ENCODE measurements around the gene CEP44.

Gene CEP44, protein sequence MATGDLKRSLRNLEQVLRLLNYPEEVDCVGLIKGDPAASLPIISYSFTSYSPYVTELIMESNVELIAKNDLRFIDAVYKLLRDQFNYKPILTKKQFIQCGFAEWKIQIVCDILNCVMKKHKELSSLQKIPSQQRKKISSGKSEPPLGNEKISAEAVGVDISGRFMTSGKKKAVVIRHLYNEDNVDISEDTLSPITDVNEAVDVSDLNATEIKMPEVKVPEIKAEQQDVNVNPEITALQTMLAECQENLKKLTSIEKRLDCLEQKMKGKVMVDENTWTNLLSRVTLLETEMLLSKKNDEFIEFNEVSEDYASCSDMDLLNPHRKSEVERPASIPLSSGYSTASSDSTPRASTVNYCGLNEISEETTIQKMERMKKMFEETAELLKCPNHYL
- total RNA-seq, result 12.8 to 44.9 (median 21.6) reads per million in 9 experiments

- peaks cover 36 to 52% of the 10 kb centered on the region in 2 donors for H3K4me1 Mint-ChIP-seq (ENCODE audit: low read depth in 2 of 2)
- no peaks in the 10 kb centered on the region for H3K27me3 Mint-ChIP-seq
- peaks cover 19% of the 10 kb centered on the region for H3K36me3 Mint-ChIP-seq (ENCODE audit: insufficient read depth)
- H3K27ac Mint-ChIP-seq, result peak within 1 kb of the TSS; percentile 100
- ATAC-seq (replicated peaks) (peak; percentile 65), DNase-seq (peak; percentile 55 to 71 (median 64))
- H3K4me3 Mint-ChIP-seq, result peak within 1 kb of the TSS; percentile 99
- H3K9me3 Mint-ChIP-seq, result no peaks in the 10 kb centered on the region
These were observed at the start of gene CEP44, which contains the start of gene FBXO8 for GRCh38 chr4:174283507-174284471. CEP44 (plus strand) TSS chr4:174283911; CDS start chr4:174299122, 15,211 bp downstream. FBXO8 (minus strand) TSS chr4:174283667; CDS start chr4:174263092, 20,575 bp downstream.

DNA sequence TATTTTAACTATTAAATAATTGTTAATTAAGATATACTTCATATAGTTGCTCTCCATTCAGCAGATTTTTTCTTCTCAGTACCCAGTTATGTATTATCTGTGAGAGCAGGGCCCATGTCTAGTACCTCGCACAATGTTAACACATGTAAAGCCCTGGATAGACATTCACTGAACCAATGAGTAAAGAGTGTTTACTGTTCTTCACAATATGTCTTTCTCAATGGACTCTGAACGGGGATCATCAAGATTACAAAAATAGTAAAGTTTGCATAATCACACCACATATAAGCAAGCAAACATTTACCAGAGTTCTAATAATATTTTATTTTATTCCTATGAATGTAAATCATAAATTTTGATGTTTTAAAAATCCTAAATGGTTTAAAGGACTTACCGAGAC, 47.4 kb upstream of the CEP44 start:
- Mint-ChIP-seq H3K27me3 (no peaks in the 10 kb centered on the region), H3K36me3 (ENCODE audit: insufficient read depth) (peaks cover 31% of the 10 kb centered on the region), H3K4me3 (no peak overlapping the region)

DNA sequence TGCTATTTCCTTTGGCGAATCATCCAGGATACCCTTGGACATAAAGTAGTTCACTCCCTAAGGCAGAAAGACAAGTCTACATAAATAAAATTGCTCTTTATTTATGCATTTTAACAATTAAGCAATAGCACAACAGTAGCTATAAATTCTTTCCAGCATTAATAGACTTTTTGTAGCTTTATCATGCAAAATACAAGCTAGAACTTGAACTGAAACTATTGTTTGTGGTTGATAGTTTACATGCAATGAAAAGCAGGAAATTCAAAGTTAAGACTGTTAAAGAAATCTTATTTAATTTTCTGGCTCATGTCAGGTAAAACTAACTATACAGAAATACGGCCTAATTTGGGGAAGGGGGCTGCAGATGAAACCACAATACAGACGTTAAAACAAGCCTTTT, 42.5 kb upstream of the CEP44 start:
- H3K4me1 Mint-ChIP-seq (ENCODE audit: low read depth in 2 of 2), result no peaks in the 10 kb centered on the region
- no peaks in the 10 kb centered on the region for H3K9me3 Mint-ChIP-seq
- H3K27me3 Mint-ChIP-seq, result no peaks in the 10 kb centered on the region
- DNase-seq, result no peak
- no peak overlapping the region for H3K27ac Mint-ChIP-seq
- H3K36me3 Mint-ChIP-seq (ENCODE audit: insufficient read depth), result peaks cover 24% of the 10 kb centered on the region
- ATAC-seq (replicated peaks), result no peak
- no peak overlapping the region for H3K4me3 Mint-ChIP-seq

More for the DNA sequence above, 47.4 kb upstream of the CEP44 start:
- Mint-ChIP-seq H3K9me3 (no peaks in the 10 kb centered on the region), H3K27ac (no peak overlapping the region), H3K4me1 (ENCODE audit: low read depth in 2 of 2) (no peaks in the 10 kb centered on the region)
- no peak for ATAC-seq (replicated peaks)
- DNase-seq, result no peak

- Mint-ChIP-seq H3K27ac (no peak overlapping the region), H3K4me3 (no peak overlapping the region), H3K36me3 (ENCODE audit: insufficient read depth) (peaks cover 7% of the 10 kb centered on the region), H3K9me3 (no peaks in the 10 kb centered on the region), H3K27me3 (no peaks in the 10 kb centered on the region), H3K4me1 (ENCODE audit: low read depth in 2 of 2) (peaks cover 1 to 6% of the 10 kb centered on the region in 2 donors)
- no peak for ATAC-seq (replicated peaks)
- DNase-seq, result no peak
These were observed 39.3 kb upstream of the CEP44 start for GRCh38 chr4:174244441-174244840.

DNA sequence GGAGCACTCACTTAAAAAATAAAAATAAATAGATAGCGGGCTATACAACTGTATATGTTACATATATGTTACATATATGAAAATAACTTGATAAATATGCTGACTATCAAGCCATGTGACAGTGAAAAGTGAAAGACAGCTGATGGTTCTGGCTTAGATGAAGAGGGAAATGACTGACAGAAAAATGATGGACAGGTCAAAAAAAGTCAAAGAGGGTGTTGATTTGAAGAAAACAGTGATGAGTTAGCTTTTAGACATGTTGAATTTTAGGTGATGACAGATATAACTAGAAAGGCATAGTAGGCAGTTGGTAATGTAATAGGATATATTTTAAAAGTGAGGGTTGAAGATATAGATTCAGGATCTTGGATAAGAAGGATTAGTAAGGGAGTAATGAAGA, 38.0 kb upstream of the CEP44 start:
- Mint-ChIP-seq H3K36me3 (ENCODE audit: insufficient read depth) (no peaks in the 10 kb centered on the region), H3K9me3 (no peaks in the 10 kb centered on the region), H3K27ac (no peak overlapping the region), H3K4me3 (no peak overlapping the region), H3K4me1 (ENCODE audit: low read depth in 2 of 2) (peaks cover 1 to 6% of the 10 kb centered on the region in 2 donors), H3K27me3 (no peaks in the 10 kb centered on the region)
- no peak for DNase-seq
- no peak for ATAC-seq (replicated peaks)

GRCh38 chr4:174248407-174248806, 35.3 kb upstream of the CEP44 start:
- H3K27ac Mint-ChIP-seq, result no peak overlapping the region
- no peaks in the 10 kb centered on the region for H3K36me3 Mint-ChIP-seq (ENCODE audit: insufficient read depth)
- peaks cover 3 to 9% of the 10 kb centered on the region in 2 donors for H3K4me1 Mint-ChIP-seq (ENCODE audit: low read depth in 2 of 2)
- H3K27me3 Mint-ChIP-seq, result no peaks in the 10 kb centered on the region
- H3K9me3 Mint-ChIP-seq, result no peaks in the 10 kb centered on the region
- no peak overlapping the region for H3K4me3 Mint-ChIP-seq
- ATAC-seq (replicated peaks) (no peak), DNase-seq (no peak)

DNA sequence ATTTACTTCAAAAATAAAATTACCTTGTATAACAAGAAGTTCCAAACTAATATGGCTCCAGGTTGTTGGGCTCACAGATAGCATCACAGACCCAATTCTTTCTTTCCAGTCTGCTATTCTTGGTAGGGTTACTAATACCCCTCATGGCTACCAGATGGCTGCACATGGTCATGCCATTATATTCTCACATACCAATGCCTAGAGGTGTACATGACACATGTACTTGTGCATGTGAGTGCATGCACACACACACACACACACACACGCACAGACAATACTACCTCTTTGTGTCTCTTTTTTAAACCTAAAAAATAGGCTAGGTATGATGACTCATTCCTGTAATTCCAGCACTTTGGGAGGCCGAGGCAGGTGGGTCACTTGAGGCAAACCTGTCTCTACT, 31.3 kb upstream of the CEP44 start:
- Mint-ChIP-seq H3K36me3 (ENCODE audit: insufficient read depth) (peaks cover 7% of the 10 kb centered on the region), H3K4me1 (ENCODE audit: low read depth in 2 of 2) (peaks cover 3 to 8% of the 10 kb centered on the region in 2 donors), H3K9me3 (no peaks in the 10 kb centered on the region), H3K27ac (no peak overlapping the region), H3K27me3 (no peaks in the 10 kb centered on the region), H3K4me3 (no peak overlapping the region)
- no peak for ATAC-seq (replicated peaks)
- no peak for DNase-seq

DNA sequence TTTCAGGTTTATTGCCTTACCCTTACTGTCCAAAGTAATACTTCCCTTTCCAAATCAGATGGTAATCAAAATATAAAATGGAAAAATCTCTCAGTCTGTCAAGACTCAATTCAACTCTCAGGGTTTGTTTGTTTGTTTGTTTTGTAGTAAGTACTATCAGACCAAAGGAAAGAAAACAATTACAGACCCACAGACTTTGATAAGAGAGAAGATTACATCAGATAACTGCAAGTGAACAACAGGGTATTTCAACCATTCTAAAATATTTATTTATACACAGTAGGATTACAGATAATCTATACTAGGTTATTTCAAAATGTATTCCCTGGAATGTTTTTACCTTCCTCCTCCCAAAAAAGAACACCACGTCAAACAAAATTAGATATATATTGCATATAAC, 29.1 kb upstream of the CEP44 start:
- DNase-seq, result no peak
- Mint-ChIP-seq H3K4me3 (no peak overlapping the region), H3K9me3 (no peaks in the 10 kb centered on the region), H3K4me1 (ENCODE audit: low read depth in 2 of 2) (peaks cover 2 to 8% of the 10 kb centered on the region in 2 donors), H3K27me3 (no peaks in the 10 kb centered on the region), H3K27ac (no peak overlapping the region), H3K36me3 (ENCODE audit: insufficient read depth) (peaks cover 11% of the 10 kb centered on the region)
- no peak for ATAC-seq (replicated peaks)

DNA sequence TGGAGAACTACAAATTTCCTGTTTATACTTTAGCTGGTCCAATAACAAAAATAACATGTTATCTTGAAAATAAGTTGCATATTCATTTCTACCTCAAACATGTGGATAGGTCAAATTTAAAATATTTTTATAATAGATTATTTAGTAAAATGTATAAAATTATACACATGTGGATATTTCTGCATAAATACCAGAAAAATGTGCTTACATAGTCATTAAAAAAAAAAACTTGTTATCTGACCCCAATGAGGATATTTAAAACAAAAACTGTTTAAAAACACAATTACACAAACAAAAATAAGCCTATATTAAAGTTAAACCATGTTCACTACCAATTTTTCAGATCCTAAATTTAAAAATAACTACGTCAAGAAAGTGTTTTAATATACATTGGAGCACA, 28.3 kb upstream of the CEP44 start:
- Mint-ChIP-seq H3K4me1 (ENCODE audit: low read depth in 2 of 2) (peaks cover 2 to 8% of the 10 kb centered on the region in 2 donors), H3K9me3 (no peaks in the 10 kb centered on the region), H3K36me3 (ENCODE audit: insufficient read depth) (peaks cover 11% of the 10 kb centered on the region), H3K27ac (no peak overlapping the region), H3K4me3 (no peak overlapping the region), H3K27me3 (no peaks in the 10 kb centered on the region)
- ATAC-seq (replicated peaks) (no peak), DNase-seq (no peak)

GRCh38 chr4:174255786-174256185, 27.9 kb upstream of the CEP44 start:
- Mint-ChIP-seq H3K9me3 (no peaks in the 10 kb centered on the region), H3K4me1 (ENCODE audit: low read depth in 2 of 2) (peaks cover 2 to 8% of the 10 kb centered on the region in 2 donors), H3K4me3 (no peak overlapping the region), H3K27ac (no peak overlapping the region), H3K27me3 (no peaks in the 10 kb centered on the region), H3K36me3 (ENCODE audit: insufficient read depth) (peaks cover 11% of the 10 kb centered on the region)
- DNase-seq (no peak), ATAC-seq (replicated peaks) (no peak)

- Mint-ChIP-seq H3K4me1 (ENCODE audit: low read depth in 2 of 2) (peaks cover 2 to 8% of the 10 kb centered on the region in 2 donors), H3K36me3 (ENCODE audit: insufficient read depth) (peaks cover 11% of the 10 kb centered on the region), H3K9me3 (no peaks in the 10 kb centered on the region), H3K27ac (no peak overlapping the region), H3K27me3 (no peaks in the 10 kb centered on the region), H3K4me3 (no peak overlapping the region)
- no peak for ATAC-seq (replicated peaks)
- DNase-seq, result no peak
These were observed 27.4 kb upstream of the CEP44 start for GRCh38 chr4:174256277-174256713.

- no peaks in the 10 kb centered on the region for H3K9me3 Mint-ChIP-seq
- H3K4me3 Mint-ChIP-seq, result no peak overlapping the region
- DNase-seq (no peak), ATAC-seq (replicated peaks) (no peak)
- H3K36me3 Mint-ChIP-seq (ENCODE audit: insufficient read depth), result peaks cover 19% of the 10 kb centered on the region
- no peaks in the 10 kb centered on the region for H3K27me3 Mint-ChIP-seq
- no peak overlapping the region for H3K27ac Mint-ChIP-seq
- H3K4me1 Mint-ChIP-seq (ENCODE audit: low read depth in 2 of 2), result peaks cover 4 to 9% of the 10 kb centered on the region in 2 donors
These were observed 24.1 kb upstream of the CEP44 start for GRCh38 chr4:174259580-174259979.

- no peak for ATAC-seq (replicated peaks)
- H3K36me3 Mint-ChIP-seq (ENCODE audit: insufficient read depth), result peaks cover 19% of the 10 kb centered on the region
These were observed 23.6 kb upstream of the CEP44 start for GRCh38 chr4:174260099-174260498.

More at GRCh38 chr4:174260099-174260498, 23.6 kb upstream of the CEP44 start:
- H3K4me1 Mint-ChIP-seq (ENCODE audit: low read depth in 2 of 2), result peaks cover 7 to 13% of the 10 kb centered on the region in 2 donors
- DNase-seq, result no peak
- no peak overlapping the region for H3K27ac Mint-ChIP-seq
- H3K4me3 Mint-ChIP-seq, result no peak overlapping the region
- no peaks in the 10 kb centered on the region for H3K9me3 Mint-ChIP-seq
- no peaks in the 10 kb centered on the region for H3K27me3 Mint-ChIP-seq
